ENCODE data around the gene LRRC14B.

DNA sequence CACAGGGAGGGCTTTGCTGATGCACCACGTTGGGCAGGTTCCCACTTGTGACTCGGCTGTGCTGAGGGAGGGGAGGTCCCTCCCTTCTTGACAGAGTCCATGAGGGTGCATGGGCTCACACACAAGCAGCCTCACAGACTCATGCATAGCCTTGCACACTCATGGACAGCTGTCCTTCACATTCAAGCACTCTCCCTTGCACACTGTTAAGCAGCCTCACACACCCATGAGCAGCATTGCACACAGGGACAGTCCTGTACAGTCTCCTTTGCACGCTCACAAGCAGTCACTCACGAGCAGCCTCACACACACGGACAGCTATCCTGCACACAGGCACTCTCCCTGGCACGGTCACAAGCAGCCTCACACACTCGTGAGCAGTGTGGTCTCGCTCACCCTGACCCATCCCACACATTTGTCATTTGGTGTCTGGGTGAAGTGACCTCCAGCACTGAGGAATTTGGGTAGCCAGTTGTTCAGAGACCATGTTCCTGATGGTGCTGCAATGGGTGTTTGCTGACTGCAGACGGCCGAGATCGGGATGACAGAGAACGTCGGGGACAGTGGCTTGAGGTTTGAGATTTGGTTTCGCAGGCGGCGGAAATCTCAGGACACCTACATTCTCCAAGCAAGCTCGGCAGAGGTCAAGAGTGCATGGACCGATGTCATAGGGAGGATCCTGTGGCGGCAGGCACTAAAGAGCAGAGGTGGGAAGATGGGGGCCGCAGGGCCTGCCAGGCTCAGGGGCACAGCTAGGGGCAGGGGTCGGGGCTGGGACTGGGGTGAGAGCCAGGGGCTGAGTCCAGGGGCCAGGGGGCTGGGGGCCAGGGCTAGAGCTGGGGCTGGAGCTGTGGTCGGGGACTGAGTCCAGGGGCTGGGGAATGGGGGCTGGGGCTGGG is 17.7 kb upstream of the LRRC14B start:
- TF ChIP-seq EZH2 (IDR thresholded peaks at IDR 0.05; ENCODE audit: low read length, missing control alignments) = no peak
- TF ChIP-seq, protein P1, sequence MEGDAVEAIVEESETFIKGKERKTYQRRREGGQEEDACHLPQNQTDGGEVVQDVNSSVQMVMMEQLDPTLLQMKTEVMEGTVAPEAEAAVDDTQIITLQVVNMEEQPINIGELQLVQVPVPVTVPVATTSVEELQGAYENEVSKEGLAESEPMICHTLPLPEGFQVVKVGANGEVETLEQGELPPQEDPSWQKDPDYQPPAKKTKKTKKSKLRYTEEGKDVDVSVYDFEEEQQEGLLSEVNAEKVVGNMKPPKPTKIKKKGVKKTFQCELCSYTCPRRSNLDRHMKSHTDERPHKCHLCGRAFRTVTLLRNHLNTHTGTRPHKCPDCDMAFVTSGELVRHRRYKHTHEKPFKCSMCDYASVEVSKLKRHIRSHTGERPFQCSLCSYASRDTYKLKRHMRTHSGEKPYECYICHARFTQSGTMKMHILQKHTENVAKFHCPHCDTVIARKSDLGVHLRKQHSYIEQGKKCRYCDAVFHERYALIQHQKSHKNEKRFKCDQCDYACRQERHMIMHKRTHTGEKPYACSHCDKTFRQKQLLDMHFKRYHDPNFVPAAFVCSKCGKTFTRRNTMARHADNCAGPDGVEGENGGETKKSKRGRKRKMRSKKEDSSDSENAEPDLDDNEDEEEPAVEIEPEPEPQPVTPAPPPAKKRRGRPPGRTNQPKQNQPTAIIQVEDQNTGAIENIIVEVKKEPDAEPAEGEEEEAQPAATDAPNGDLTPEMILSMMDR (conservative IDR thresholded peaks at IDR 0.05 in 1 of 2, IDR thresholded peaks at IDR 0.05 in 1 of 2; ENCODE audit: low read depth in 1 of 2, low read length in 2 of 2) = no peak
